Measurements from ENCODE around the gene NPTX2. TPM values are rescaled to one million over a fixed set of nuclear protein-coding genes. Genes with fewer than 3 reads are reported as not detected.
A peak's percentile ranks its signal among the peaks of the same experiment; 100 is the strongest.

NPTX2 gene
- total RNA-seq, 2 donors from 2014 or later = not detected

- no peaks in the 10 kb centered on the region for H3K9me3 ChIP-seq (ENCODE audit: control insufficient read depth, low read length, poor library complexity, severe bottlenecking)
- no peak overlapping the region for H3K4me3 Mint-ChIP-seq
- DNase-seq (no peak), ATAC-seq (no peak)
- no peaks in the 10 kb centered on the region for H3K4me1 Mint-ChIP-seq
- no peaks in the 10 kb centered on the region for H3K36me3 Mint-ChIP-seq (ENCODE audit: low read depth)
- H3K27ac Mint-ChIP-seq = no peak overlapping the region
- H3K27me3 Mint-ChIP-seq = peaks cover 34% of the 10 kb centered on the region
Observed at GRCh38 chr7:98598846-98599615, 18.1 kb upstream of the NPTX2 start.

- DNase-seq = no peak
- Mint-ChIP-seq H3K27ac (no peak overlapping the region), H3K4me1 (no peaks in the 10 kb centered on the region), H3K27me3 (peaks cover 27% of the 10 kb centered on the region), H3K36me3 (ENCODE audit: low read depth) (no peaks in the 10 kb centered on the region), H3K4me3 (no peak overlapping the region)
- H3K9me3 ChIP-seq (ENCODE audit: control insufficient read depth, low read length, poor library complexity, severe bottlenecking) = no peaks in the 10 kb centered on the region
- no peak for ATAC-seq
Observed at GRCh38 chr7:98599886-98600285, 17.2 kb upstream of the NPTX2 start.

- Mint-ChIP-seq H3K27ac (no peak overlapping the region), H3K36me3 (ENCODE audit: low read depth) (no peaks in the 10 kb centered on the region), H3K4me1 (no peaks in the 10 kb centered on the region), H3K4me3 (no peak overlapping the region), H3K27me3 (peaks cover 26% of the 10 kb centered on the region)
- ATAC-seq (no peak), DNase-seq (no peak)
- H3K9me3 ChIP-seq (ENCODE audit: control insufficient read depth, low read length, poor library complexity, severe bottlenecking) = no peaks in the 10 kb centered on the region
Observed at GRCh38 chr7:98602755-98603398, 14.2 kb upstream of the NPTX2 start.

GRCh38 chr7:98603399-98603788, 13.7 kb upstream of the NPTX2 start:
- H3K4me3 Mint-ChIP-seq = no peak overlapping the region
- no peaks in the 10 kb centered on the region for H3K9me3 ChIP-seq (ENCODE audit: control insufficient read depth, low read length, poor library complexity, severe bottlenecking)
- no peaks in the 10 kb centered on the region for H3K4me1 Mint-ChIP-seq
- no peak overlapping the region for H3K27ac Mint-ChIP-seq
- DNase-seq (no peak), ATAC-seq (no peak)
- H3K27me3 Mint-ChIP-seq = peaks cover 21% of the 10 kb centered on the region
- H3K36me3 Mint-ChIP-seq (ENCODE audit: low read depth) = no peaks in the 10 kb centered on the region

GRCh38 chr7:98613601-98614425, 3.3 kb upstream of the NPTX2 start:
- Mint-ChIP-seq H3K27ac (no peak overlapping the region), H3K4me3 (no peak overlapping the region), H3K36me3 (ENCODE audit: low read depth) (no peaks in the 10 kb centered on the region), H3K27me3 (peaks cover 20% of the 10 kb centered on the region), H3K4me1 (no peaks in the 10 kb centered on the region)
- no peaks in the 10 kb centered on the region for H3K9me3 ChIP-seq (ENCODE audit: control insufficient read depth, low read length, poor library complexity, severe bottlenecking)
- ATAC-seq (no peak), DNase-seq (no peak)

- no peak for DNase-seq
- no peak for ATAC-seq
- H3K9me3 ChIP-seq (ENCODE audit: control insufficient read depth, low read length, poor library complexity, severe bottlenecking) = no peaks in the 10 kb centered on the region
- Mint-ChIP-seq H3K36me3 (ENCODE audit: low read depth) (no peaks in the 10 kb centered on the region), H3K27ac (no peak overlapping the region), H3K27me3 (peaks cover 43% of the 10 kb centered on the region), H3K4me3 (no peak overlapping the region), H3K4me1 (no peaks in the 10 kb centered on the region)
Observed at GRCh38 chr7:98616381-98617050, 569 bp upstream of the NPTX2 start.

- Mint-ChIP-seq H3K4me3 (peak overlapping the region; percentile 45), H3K27me3 (peaks cover 55% of the 10 kb centered on the region), H3K4me1 (peaks cover 2% of the 10 kb centered on the region), H3K36me3 (ENCODE audit: low read depth) (no peaks in the 10 kb centered on the region), H3K27ac (no peak overlapping the region)
- H3K9me3 ChIP-seq (ENCODE audit: control insufficient read depth, low read length, poor library complexity, severe bottlenecking) = no peaks in the 10 kb centered on the region
- ATAC-seq (no peak), DNase-seq (no peak)
Observed at GRCh38 chr7:98617960-98618418, 904 bp downstream of the NPTX2 start.

- peaks cover 55% of the 10 kb centered on the region for H3K27me3 Mint-ChIP-seq
- no peak overlapping the region for H3K27ac Mint-ChIP-seq
- H3K4me1 Mint-ChIP-seq = peaks cover 2% of the 10 kb centered on the region
- no peak for ATAC-seq
- H3K4me3 Mint-ChIP-seq = no peak overlapping the region
- no peaks in the 10 kb centered on the region for H3K36me3 Mint-ChIP-seq (ENCODE audit: low read depth)
- no peak for DNase-seq
- no peaks in the 10 kb centered on the region for H3K9me3 ChIP-seq (ENCODE audit: control insufficient read depth, low read length, poor library complexity, severe bottlenecking)
Observed at GRCh38 chr7:98618786-98619185, 1.7 kb downstream of the NPTX2 start.

GRCh38 chr7:98619450-98620321, 2.6 kb downstream of the NPTX2 start:
- ATAC-seq (no peak), DNase-seq (no peak)
- peaks cover 59% of the 10 kb centered on the region for H3K27me3 Mint-ChIP-seq
- H3K9me3 ChIP-seq (ENCODE audit: control insufficient read depth, low read length, poor library complexity, severe bottlenecking) = no peaks in the 10 kb centered on the region
- peaks cover 2% of the 10 kb centered on the region for H3K4me1 Mint-ChIP-seq
- H3K27ac Mint-ChIP-seq = no peak overlapping the region
- no peak overlapping the region for H3K4me3 Mint-ChIP-seq
- no peaks in the 10 kb centered on the region for H3K36me3 Mint-ChIP-seq (ENCODE audit: low read depth)

- Mint-ChIP-seq H3K27me3 (peaks cover 49% of the 10 kb centered on the region), H3K36me3 (ENCODE audit: low read depth) (no peaks in the 10 kb centered on the region), H3K27ac (no peak overlapping the region), H3K4me1 (peaks cover 2% of the 10 kb centered on the region), H3K4me3 (no peak overlapping the region)
- H3K9me3 ChIP-seq (ENCODE audit: control insufficient read depth, low read length, poor library complexity, severe bottlenecking) = no peaks in the 10 kb centered on the region
- ATAC-seq (no peak), DNase-seq (no peak)
Observed at GRCh38 chr7:98621573-98622482, 4.7 kb downstream of the NPTX2 start.

- peaks cover 2% of the 10 kb centered on the region for H3K4me1 Mint-ChIP-seq
- no peak overlapping the region for H3K4me3 Mint-ChIP-seq
- DNase-seq (no peak), ATAC-seq (no peak)
- no peaks in the 10 kb centered on the region for H3K9me3 ChIP-seq (ENCODE audit: control insufficient read depth, low read length, poor library complexity, severe bottlenecking)
- no peak overlapping the region for H3K27ac Mint-ChIP-seq
- peaks cover 49% of the 10 kb centered on the region for H3K27me3 Mint-ChIP-seq
- no peaks in the 10 kb centered on the region for H3K36me3 Mint-ChIP-seq (ENCODE audit: low read depth)
Observed at GRCh38 chr7:98622926-98623325, 5.8 kb downstream of the NPTX2 start.
